ENCODE data around the gene DNAAF3.
A peak's percentile ranks its signal among the peaks of the same experiment; 100 is the strongest.
"Not testable (repeated sequence)": the region's sequence is repeated elsewhere in the genome, so short reads cannot be mapped to it uniquely, and the experiment has no call there.

DNAAF3 gene

DNA sequence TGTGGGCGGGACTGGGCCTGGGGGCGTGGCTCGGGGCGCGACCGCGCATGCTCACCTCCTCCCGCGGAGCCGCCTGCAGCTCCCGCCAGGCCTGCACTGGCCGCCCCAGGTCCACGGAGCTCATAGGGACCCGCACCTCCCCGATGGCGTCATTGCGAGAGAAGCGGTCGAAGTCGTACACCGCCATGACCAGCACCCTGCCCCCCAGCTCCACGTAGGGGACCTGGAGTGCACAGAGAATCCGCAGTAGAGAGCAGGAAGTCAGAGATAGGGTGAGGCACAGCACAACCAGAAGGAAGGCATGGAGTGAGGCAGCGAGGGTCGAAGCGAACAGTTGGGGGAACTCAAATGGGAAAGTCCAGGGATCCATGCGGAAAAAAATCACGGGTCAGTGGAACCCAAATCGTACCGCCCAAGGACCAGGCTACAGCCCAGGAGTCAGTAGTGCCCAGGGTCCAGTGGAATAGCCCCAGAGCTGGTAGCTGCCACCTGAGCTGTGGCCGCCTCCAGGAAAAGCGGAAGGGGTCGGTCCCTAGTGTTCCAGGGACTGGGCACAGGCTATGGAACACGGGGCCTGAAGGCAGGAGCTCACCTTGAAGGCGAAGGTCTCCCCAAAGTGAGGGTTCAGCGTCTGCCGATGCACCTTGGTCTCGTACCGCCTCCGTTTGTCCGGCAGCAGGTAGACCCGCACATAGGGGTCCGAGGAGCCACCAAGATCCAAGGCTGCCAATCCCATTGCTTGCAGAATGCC lies 8.9 kb upstream of the DNAAF3 start:
- no peak for DNase-seq

DNA sequence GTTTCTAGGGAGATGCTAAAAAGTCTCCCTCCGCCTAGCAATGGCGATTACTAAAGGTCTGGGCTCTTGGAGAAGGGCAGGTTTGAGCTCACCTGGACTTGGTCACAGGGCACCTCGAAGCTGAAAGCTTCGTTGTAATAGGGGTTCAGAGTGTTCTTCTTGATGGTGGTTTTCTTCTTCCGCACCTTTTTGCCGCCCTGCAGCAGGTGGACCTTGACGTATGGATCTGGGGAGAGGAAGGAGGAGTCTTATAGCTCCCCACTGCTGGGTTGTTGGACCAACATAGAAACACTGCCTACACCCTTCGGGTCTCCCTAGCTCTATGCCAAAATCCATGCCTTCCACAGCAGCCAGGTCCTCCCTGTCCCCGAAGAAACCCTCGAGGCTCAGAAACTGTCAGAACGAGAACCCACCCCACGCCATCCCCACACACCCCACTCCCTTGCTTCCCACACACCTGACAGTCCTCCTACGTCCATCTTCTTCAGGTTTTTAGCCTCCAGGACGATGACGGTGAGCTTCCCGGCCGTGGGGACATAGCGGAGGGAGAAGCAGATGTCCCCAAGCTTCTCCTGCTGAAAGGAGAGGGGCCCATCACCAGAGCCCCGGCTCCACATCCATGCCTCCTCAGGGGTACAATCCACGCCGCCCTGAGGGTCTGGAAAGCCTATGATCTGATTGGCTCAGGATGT lies 8.2 kb upstream of the DNAAF3 start:
- DNase-seq, result no peak

DNA sequence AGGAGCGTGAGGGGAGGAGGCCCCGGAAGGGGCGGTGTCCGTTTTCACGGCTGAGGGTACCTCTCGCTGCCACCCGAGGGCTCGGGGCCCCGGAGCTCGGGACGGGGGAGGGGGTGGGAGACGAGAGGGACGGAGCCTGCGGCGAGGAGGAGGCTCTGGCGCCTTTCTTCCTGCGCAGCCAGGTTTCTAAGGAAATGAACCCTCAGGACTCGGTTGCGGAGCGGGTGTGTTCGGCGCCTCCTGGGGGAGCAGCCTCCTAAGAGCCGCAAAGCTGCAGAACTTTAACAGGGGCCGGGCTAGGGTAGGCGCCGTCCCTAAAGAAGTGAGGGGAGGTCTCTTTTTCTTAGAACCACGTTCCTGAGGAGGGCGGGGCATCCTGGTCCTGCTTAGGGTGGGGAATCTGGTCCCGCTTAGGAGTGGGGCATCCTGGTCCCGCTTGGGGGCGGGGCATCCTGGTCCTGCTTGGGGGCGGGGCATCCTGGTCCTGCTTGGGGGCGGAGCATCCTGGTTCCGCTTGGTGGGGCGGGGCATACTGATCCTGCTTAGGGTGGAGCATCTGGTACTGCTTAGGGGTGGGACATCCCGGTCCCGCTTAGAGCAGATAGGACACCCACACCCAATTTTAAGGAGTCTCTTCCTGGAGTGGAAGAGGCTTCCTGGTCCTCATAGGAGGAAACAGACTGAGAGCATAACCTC lies 7.4 kb upstream of the DNAAF3 start:
- DNase-seq, result no peak

DNA sequence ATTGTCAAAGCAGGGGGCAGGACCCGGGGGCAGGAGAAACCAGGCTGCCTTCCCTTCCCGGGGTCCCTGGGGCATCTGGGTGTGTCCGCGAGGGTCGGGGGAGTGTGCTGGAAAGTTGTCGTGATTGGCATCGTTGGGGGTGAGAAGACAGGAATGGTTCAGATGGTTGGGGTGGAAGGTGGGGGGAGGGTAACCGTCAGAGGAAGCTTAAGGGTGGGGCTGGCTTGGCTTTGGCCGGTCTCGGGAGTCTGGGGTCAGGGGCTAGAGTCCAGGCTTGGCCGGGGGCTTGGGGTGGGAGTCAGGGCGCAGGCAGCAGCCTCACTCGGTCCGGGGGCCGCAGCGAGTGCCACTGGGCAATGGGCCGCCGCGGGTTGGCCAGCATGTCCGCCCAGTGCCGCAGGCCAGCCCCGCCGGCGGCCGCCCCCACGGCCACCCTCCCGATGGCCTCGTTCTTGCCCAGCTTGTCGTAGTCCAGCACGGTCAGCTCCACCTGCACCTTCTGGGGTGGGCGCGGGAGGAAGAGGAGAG lies 6.8 kb upstream of the DNAAF3 start:
- DNase-seq, result no peak

DNA sequence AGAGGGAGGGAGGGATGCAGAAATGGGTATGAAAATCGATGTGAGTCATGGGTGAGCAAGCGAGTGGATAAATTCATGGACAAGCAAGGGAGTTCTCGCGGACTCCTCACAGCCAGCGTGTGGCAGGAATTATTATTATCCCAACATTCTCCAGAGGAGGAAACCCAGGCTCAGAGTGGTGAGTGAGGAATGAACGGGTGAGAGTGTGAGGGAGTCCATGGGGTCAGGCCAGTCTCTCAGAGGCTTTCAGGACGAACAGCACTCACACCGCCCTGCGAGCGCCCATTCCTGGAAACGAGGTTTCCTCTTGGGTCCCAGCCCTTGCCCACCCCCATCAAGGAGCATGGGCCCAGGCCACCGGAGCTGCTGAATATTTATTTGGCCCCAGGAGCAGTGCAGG lies 6.3 kb upstream of the DNAAF3 start:
- DNase-seq, result no peak

DNA sequence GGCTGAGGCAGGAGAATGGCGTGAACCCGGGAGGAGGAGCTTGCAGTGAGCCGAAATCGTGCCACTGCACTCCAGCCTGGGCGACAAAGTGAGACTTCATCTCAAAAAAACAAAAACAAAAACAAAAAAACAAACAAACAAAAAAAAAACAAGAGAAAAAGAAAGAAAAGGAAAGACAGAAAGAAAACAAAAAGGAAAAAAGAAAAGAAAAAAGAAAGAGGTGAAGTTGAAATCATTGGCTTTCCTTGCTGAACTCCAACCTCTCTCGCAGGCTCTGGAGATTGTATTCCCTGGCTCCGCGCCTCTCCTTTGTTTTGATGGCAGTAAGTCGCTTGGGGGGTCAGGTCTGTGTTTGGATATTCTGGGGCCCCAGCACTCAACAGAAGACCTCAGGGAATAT lies 5.9 kb upstream of the DNAAF3 start:
- DNase-seq, result not testable (repeated sequence)

DNA sequence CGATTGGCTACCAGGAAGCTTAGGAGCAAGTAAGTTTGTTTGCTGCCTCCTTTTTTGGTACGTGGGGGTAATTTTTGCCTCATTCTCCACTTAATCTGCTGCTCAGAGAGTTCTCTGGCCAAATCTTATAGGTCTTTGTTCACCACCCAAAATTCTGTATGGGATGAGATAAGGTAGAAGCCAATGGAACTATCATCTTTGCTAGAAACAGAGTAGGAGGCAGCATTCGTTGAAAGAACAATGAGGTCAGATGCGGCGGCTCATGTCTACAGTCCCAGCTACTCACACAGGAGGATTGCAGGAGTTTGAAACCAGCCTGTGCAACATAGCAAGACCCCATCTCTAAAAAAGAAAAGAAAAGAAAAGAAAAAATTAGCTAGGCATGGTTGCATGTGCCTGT lies 5.0 kb upstream of the DNAAF3 start:
- DNase-seq, result no peak

DNA sequence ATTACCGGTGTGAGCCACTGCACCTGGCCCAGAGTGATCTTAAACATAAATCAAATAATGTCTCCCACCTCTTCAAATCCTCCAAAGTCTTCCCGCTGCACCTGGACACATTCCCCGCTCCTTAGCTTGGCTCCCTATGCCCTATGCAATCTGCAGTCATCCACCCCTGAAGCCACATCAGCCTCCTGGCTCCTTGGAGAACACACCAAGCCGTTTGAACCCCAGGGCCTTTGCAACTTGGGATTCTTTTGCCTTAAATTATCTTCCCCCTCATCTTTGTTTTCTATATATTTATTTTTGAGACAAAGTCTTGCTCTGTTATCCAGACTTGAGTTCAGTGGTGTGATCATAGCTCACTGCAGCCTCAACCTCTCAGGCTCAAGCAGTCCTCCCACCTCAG lies 2.7 kb upstream of the DNAAF3 start:
- DNase-seq, result no peak

DNA sequence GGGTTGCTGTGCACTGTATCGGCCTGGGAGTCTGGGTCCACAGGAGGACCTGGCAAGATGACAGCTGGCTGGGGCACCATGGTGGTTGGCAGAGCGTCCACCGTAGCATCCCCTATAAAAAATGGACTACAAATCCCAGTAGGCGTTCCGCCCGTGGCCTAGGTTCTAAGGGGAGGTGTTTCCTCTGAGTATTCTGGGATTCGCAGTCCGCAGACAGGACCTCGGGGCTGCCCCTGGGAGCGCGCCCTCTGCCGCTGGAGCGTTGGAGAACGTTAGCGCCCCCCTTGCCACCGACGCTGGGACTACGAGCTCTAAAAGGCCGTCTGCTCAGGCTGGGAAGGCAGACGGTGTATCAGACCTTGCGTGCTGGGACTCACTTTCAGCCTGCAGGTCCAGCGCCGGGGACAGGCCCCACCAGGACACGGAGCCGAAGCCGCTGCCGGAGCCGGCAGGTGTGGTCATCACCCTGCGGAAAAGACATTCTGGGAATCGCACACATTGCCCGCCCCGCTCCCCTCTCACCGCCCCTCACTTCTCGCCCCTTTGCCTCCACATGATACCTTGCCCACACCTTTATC lies 372 bp downstream of the DNAAF3 start:
- DNase-seq, result peak in 3 of 5 experiments; percentile 45 to 74 (median 45)

DNA sequence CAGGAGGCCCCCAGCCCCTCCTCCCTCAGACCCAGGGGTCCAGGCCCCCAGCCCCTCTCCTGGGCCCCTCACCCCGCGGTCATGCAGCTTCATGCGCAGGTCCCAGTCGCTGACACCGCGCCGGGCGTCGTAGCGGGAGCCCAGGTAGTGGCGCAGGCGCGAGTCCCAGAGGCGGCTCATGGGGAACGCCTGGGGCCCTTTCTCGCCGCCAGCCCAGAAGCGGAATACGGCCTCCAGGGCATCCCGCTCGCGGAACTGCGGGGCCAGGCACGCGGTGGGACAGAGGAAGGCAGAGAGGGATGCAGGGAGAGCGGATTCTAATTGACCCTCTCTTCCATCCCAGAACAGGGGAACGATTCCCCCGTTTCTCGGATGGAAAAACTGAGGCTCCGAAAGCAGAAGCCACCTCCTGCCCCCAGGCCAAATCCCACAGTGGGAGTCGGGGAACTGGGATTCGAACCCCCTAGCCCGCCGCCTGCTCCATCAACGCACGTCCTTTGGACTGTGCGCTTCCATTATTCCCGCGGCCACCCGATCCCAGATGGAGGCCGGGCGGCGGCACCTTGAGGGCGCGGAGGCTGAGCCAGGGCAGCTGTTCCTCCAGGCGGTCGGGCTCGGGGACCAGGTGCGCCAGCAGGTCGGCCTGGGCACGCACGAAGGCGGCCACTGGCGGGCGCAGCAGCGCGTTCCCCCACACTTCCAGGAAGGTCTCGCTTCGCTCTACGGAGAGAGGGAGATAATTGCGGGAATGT lies 4.7 kb downstream of the DNAAF3 start:
- no peak for DNase-seq

DNA sequence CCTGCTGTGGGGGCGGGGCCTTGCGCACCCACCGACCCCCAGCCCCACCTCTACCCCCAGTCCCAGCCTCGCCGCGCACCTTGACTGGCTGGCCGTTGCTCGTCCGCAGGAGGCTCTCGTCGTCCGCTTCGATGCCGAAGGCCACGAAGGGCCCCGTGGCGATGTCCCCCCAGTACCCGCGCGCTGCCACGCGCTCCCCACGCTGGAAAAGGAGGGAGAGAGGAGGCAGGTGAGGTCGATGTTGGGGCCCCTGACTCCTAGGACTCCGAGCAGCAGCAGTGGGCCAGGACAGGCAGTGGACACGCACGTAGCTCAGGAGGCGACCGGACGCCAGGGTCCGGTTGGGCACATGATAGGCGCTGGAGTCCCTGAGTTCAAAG lies 5.4 kb downstream of the DNAAF3 start:
- DNase-seq, result no peak

DNA sequence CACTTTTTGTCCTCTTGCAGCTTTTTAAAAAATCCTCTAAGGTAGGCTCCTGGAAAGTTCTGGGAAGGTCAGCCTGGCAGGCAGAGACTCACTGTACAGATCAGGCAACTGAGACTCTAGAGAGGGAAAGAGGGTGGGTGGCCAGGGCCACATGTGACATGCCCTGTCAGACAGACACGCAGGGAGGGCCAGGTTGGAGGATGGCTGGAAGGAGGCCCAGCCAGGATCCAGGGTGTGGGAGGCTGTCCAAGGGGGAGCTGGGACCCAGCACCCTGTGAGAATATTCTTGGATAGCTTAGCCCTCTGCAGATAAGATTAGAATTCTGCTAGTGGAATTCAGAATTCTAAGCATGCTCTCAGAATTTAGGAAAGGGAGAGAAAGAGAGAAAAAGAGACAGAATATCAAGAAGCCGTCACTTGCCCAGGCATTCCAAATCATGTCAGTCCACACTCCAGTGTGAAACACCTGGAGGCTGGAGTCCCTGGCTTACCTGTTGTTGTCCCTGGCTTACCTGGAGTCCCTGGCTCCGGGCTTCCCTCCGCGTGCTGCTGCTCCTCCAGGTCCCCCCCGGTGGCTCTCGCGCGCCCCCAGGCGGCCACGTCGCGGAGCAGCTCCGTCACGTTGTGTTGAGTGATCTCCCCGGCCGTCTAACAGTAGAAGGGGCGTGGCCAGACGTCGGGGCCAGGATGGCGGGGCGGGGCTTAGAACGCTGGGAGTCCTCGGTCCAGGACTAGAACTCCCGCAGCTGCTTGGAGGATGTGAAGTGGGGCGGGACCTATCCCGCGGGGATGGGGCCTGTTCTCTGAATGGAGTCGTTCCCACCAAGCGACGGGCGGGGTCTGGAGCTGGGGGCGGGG lies 6.1 kb downstream of the DNAAF3 start:
- peak; percentile 74 to 87 (median 81) for DNase-seq

DNA sequence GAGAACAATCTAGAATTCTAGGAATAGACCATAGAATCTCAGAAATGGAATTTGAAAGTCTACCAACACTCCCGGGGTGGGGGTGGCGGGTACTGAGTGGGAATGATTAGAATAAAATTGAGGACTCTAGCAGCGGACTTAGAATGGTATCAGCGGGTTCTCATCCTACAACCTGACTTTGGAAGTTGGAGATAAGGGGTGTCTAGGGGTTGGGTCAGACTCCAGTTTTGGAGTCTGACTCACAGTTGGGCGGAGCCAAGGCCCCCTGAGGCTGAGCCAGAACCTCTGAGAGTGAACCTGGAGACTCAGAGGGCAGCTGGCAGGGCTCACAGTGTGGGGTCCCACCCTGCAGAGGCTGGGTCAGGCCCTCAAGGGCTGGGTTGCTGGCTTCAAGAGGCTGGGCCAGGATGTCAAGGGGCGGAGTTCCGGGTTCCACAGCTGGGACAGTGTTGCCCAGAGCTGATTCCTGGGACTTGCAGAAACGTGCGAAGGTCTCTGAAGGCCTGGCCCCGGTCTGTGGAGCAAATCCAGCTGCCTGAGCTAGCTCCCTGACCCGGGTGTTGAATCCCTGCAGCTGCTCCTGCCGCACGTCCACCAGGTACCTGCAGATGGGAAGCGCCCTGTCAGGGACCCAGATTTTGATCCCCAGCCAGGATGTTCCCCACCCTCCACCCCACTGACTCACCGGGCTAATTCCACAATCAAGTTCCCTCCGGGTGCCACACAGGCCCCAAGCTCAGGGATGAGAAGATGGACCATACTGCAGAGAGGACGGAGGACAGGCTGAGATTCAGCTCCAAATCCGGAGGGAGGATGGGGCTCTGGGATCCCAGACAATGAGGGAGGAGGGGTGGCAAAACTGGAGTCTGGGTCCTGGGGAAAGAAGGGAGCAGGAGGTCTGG lies 7.3 kb downstream of the DNAAF3 start:
- no peak for DNase-seq

DNA sequence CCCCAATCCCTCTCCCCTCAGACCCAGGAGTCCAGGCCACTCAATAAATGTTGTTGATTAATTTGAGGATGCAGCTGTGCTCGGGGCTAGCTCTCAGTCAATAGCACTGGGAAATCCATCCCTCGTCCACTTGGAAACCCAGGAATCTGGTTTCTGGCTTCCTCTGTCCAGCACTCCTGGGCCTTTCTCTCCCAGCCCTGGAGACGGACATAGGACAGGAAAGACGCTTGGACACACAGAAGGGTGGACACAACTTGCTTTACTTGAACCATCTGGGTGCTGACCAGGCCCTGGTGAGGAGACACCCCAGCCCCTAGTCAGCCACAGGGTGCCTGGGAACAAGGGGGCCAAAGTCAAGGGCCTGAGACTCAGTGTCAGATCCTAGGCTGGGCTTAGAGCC lies 8.0 kb downstream of the DNAAF3 start:
- no peak for DNase-seq

DNA sequence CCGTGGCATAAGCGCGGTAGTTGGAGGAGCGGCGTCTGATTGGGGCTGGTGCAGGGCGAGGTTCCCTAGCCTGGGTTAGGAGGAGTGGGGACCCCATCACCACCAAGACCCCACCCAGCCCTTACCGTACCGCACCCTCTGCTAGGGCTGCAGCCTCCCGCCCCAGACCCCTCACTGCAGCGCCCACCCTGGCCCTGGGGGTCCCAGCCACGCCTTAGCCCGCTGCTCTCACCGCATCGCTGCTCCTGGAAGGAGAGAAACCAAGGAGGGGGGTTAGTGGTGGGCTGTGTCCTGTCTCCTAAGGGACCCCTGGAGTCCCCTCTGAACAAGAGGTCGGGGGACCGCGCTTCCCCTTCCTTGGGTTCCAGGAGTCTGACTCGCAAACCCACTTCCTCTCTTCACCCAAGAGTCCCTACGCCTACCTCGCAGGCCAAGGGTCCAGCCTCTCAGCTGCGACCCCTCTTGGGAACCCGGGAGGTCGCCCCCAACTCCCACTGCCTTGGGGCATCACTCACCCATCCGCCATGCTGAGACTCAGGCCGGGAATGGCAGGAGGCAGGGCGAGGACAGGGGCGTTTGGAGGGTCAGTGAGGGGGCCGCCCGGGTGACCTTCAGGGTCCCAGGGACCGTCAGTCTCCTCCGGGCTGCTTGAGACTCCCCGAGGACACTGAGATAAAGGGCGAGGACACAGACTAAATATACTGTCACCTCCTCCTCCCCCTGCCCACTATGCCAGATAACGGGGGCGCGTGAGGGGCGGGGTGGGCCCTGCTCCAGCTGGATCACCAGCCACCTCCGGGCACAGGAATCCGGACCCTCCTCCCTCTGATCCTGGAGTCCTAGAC lies 9.1 kb downstream of the DNAAF3 start, which contains the start of gene TNNI3:
TSS of gene TNNI3 (minus strand) at position 669 of the 845 bp plus-strand sequence. CDS start at position 526, 143 bp downstream.
- DNase-seq, result no peak

DNA sequence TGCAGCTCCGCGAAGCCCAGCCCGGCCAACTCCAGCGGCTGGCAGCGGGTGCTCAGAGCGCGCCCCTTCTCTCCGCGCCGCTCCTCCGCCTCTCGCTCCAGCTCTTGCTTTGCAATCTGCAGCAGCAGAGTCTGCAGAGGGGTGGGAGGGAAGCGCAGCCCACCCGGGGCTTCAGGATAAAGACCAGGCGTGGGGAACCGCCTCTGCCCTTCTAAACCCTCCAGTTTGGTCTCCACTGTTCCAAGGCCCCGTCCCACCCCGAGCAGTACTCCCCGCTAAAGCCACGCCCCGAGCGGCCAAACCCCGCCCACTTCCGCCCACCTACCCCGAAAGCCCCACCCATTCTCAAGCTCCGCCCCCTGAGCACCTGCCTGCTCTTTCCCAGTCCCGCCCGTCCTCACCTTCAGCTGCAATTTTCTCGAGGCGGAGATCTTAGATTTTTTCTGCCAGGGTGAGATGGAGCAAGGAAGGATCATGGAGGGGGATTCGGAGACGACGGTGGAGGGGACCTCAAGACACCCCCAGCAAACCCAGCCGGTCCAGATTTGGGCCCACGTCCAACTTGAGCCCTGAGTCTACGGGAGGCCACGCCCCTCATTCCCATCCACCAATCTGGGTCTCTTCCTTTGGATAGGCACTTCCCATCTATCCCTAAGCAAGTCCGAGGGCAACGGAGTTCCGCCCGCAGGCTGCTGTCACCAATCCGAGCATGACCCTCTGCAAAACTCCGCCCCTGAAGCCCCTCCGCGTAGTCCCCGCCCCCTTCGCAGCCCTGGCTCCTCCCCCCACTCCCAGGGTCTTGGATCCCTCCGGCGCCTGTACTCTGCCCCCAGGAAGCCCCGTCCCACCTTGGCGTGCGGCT lies 10.0 kb downstream of the DNAAF3 start:
- DNase-seq, result peak in 1 of 5 experiments; percentile 42

DNA sequence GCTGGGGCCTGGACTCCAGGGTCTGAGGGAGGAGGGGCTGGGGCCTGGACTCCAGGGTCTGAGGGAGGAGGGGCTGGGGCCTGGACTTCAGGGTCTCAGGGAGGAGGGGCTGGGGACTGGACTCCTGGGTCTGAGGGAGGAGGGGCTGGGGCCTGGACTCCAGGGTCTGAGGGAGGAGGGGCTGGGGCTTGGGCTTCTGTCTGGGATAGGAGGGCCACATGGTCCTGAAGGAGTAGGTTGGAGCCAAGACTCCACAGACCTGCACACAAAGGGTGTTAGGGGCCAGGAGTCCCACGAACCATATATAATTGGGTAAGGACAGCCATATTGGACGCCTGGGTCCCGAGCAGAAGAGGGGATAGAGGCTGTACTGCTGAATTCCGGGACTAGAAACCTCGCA lies 10.6 kb downstream of the DNAAF3 start:
- DNase-seq, result not testable (repeated sequence)

DNA sequence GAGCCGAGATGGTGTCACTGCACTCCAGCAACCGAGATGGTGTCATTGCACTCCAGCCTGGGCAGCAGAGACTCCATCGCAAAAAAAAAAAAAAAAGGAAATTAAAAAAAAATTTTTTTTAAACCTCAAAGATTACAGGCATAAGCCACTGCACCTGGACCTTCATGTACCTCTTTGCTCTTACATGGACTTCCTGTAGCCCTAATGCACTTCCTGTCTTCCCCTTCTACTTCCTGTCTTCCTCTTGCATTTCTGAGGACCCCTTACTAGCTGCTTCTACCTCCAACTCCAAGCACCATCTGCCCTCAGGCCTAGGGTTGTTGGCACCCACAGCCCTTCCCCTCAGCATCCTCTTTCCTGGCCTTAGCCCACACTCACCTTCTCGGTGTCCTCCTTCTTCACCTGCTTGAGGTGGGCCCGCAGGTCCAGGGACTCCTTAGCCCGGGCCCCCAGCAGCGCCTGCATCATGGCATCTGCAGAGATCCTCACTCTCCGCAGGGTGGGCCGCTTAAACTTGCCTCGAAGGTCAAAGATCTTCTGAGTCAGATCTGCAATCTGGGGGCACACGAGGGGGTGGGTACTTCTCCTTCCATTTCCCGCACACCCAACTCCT lies 12.7 kb downstream of the DNAAF3 start:
- no peak for DNase-seq
